Effector memory CD4-positive, alpha-beta T cell (primary cell): ENCODE data around the gene CLASP2.

ENCODE experiments used
- DNase-seq, 3 donors: peaks; one replicate each; pipeline ENCODE4 v3.0.0-alpha.2; 2020
- H3K27ac ChIP-seq: 2 replicates; pipeline ENCODE4 v1.7.0; 2013; ENCODE audit warnings: mild to moderate bottlenecking, low read length, moderate library complexity; ENCODE audit not compliant: insufficient read depth, poor library complexity, severe bottlenecking
- H3K27me3 ChIP-seq: replicated peaks from 2 replicates; pipeline ENCODE4 v1.7.0; 2013; ENCODE audit warnings: mild to moderate bottlenecking, low read length; ENCODE audit not compliant: insufficient read depth, control insufficient read depth, poor library complexity, severe bottlenecking
- H3K36me3 ChIP-seq: 2 replicates; pipeline ENCODE4 v1.7.0; 2013; ENCODE audit warnings: mild to moderate bottlenecking, low read length, moderate library complexity; ENCODE audit not compliant: control insufficient read depth, insufficient read depth
- H3K4me1 ChIP-seq: 2 replicates; pipeline ENCODE4 v1.7.0; 2013; ENCODE audit warnings: low read length, mild to moderate bottlenecking; ENCODE audit not compliant: control insufficient read depth, insufficient read depth, poor library complexity, severe bottlenecking
- H3K4me3 ChIP-seq: 2 replicates; pipeline ENCODE4 v1.7.0; 2013; ENCODE audit warnings: low read length, low read depth, mild to moderate bottlenecking; ENCODE audit not compliant: insufficient read depth, poor library complexity, severe bottlenecking
- H3K9me3 ChIP-seq: 2 replicates; pipeline ENCODE4 v1.7.0; 2013; ENCODE audit warnings: mild to moderate bottlenecking, low read length, moderate library complexity; ENCODE audit not compliant: control insufficient read depth

CLASP2 gene

GRCh38 chr3:33577588-33577987, 140.5 kb downstream of the CLASP2 start:
- H3K4me3 ChIP-seq: no peak overlapping the region
- H3K27me3 ChIP-seq: no peaks in the 10 kb centered on the region
- no peak overlapping the region for H3K27ac ChIP-seq
- no peaks in the 10 kb centered on the region for H3K9me3 ChIP-seq
- H3K4me1 ChIP-seq: no peaks in the 10 kb centered on the region
- no peak for DNase-seq
- peaks cover 8% of the 10 kb centered on the region for H3K36me3 ChIP-seq

DNA sequence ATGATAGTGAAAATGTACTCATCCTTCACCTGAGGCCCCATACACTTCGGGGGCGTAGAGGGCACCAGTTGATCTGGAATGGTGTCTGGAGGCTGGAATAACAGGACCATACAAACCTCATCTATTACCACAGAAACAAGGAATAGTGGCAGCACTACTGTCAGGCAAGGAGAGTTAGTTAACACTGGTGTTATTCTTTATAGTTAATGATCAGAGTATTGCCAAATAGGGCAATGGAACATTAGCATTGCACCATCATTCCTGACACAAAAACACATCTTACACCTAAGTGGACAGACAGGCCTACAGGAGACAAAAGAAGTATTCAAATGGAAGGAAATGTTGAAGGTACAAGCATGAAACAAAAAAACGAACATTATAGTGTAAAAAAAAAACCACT, 140.9 kb downstream of the CLASP2 start:
- no peak for DNase-seq
- Histone ChIP-seq H3K27me3 (no peaks in the 10 kb centered on the region), H3K4me3 (no peak overlapping the region), H3K9me3 (no peaks in the 10 kb centered on the region), H3K4me1 (no peaks in the 10 kb centered on the region), H3K27ac (no peak overlapping the region), H3K36me3 (peaks cover 8% of the 10 kb centered on the region)

- no peak for DNase-seq
- Histone ChIP-seq H3K36me3 (peaks cover 8% of the 10 kb centered on the region), H3K9me3 (no peaks in the 10 kb centered on the region)
These were observed 142.7 kb downstream of the CLASP2 start for GRCh38 chr3:33575311-33575710.

DNA sequence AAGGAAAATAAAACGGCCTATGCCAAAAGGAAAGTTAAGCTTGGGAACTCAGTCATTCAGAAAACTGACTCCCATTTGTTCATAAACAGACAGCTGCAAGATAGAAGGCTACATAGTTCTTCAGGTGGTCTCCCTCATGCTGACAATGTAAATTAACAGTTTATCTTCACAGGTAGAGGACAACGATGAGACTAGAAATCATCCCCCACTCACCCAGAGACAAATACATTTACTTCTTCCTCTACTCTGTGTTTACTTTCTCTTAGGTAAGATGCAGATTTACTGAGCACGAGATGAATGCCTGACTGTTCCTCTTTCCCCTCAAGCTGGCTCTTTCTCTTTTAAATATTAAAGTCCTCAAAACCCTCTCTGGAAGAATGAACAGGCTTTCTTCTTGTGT, 160.2 kb downstream of the CLASP2 start:
- no peaks in the 10 kb centered on the region for H3K4me1 ChIP-seq
- H3K27ac ChIP-seq: no peak overlapping the region
- no peaks in the 10 kb centered on the region for H3K9me3 ChIP-seq
- no peaks in the 10 kb centered on the region for H3K27me3 ChIP-seq
- DNase-seq: no peak
- H3K36me3 ChIP-seq: peaks cover 6% of the 10 kb centered on the region
- H3K4me3 ChIP-seq: no peak overlapping the region

More at GRCh38 chr3:33575311-33575710, 142.7 kb downstream of the CLASP2 start:
- H3K4me3 ChIP-seq: no peak overlapping the region
- H3K27ac ChIP-seq: no peak overlapping the region
- no peaks in the 10 kb centered on the region for H3K27me3 ChIP-seq
- H3K4me1 ChIP-seq: no peaks in the 10 kb centered on the region

DNA sequence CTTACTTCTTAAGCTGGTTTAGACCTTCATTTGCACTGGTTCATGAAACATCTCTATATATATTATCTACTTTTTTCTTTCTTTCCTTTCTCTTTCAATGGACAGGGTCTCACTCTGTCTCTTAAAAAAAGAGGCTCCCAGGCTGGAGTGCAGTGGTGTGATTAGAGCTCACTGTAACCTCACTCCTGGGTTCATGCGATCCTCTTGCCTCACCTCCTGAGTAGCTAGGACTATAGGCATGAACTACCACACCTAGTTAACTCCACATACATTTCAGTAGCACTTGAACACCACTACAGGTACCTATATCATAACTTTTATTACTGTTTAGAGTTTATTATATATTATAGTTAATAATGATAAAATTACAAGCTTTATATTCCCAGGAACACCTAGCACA, 160.8 kb downstream of the CLASP2 start:
- Histone ChIP-seq H3K4me1 (no peaks in the 10 kb centered on the region), H3K9me3 (no peaks in the 10 kb centered on the region), H3K36me3 (peaks cover 6% of the 10 kb centered on the region), H3K4me3 (no peak overlapping the region), H3K27ac (no peak overlapping the region), H3K27me3 (no peaks in the 10 kb centered on the region)
- no peak for DNase-seq

DNA sequence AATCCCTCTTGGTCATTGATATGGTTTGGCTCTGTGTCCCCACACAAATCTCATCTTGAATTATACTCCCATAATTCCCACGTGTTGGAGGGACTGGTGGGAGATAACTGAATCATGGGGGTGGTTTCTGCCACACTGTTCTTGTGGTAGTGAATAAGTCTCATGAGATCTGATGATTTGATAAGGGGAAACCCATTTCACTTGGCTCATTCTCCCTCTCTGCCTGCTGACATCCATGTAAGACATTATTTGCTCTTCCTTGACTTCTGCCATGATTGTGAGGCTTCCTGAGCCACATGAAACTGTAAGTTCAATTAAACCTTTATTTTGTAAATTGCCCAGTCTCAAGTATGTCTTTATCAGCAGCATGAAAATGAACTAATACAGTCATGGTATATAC, 171.0 kb downstream of the CLASP2 start:
- Histone ChIP-seq H3K4me3 (no peak overlapping the region), H3K36me3 (peaks cover 26% of the 10 kb centered on the region), H3K9me3 (no peaks in the 10 kb centered on the region), H3K27me3 (no peaks in the 10 kb centered on the region), H3K27ac (no peak overlapping the region), H3K4me1 (no peaks in the 10 kb centered on the region)
- DNase-seq: no peak

GRCh38 chr3:33544126-33544525, 173.9 kb downstream of the CLASP2 start:
- Histone ChIP-seq H3K27me3 (no peaks in the 10 kb centered on the region), H3K36me3 (peaks cover 16% of the 10 kb centered on the region), H3K27ac (no peak overlapping the region), H3K4me3 (no peak overlapping the region), H3K9me3 (no peaks in the 10 kb centered on the region), H3K4me1 (no peaks in the 10 kb centered on the region)
- no peak for DNase-seq

GRCh38 chr3:33543601-33544000, 174.5 kb downstream of the CLASP2 start:
- peaks cover 14% of the 10 kb centered on the region for H3K36me3 ChIP-seq

DNA sequence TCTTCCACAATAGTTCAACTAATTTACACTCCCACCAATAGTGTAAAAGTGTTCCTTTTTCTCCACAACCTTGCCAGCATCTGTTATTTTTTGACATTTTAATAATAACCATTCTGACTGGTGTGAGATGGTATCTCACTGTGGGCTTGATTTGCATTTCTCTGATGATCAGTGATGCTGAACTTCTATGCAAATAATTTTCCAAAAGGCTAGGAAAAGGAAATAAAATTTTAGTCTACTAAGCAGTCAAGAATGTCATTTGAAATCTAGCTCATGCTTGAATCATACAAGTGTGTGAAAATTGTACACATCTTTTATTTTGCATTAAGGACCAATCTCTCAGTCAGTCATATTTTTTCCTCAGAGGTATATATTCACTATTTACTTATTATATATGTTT, 176.1 kb downstream of the CLASP2 start:
- H3K4me3 ChIP-seq: no peak overlapping the region
- no peak for DNase-seq
- no peaks in the 10 kb centered on the region for H3K4me1 ChIP-seq
- no peaks in the 10 kb centered on the region for H3K27me3 ChIP-seq
- peaks cover 8% of the 10 kb centered on the region for H3K36me3 ChIP-seq
- no peak overlapping the region for H3K27ac ChIP-seq
- H3K9me3 ChIP-seq: no peaks in the 10 kb centered on the region

More at GRCh38 chr3:33543601-33544000, 174.5 kb downstream of the CLASP2 start:
- no peaks in the 10 kb centered on the region for H3K27me3 ChIP-seq
- no peak for DNase-seq
- no peaks in the 10 kb centered on the region for H3K9me3 ChIP-seq
- H3K27ac ChIP-seq: no peak overlapping the region
- no peaks in the 10 kb centered on the region for H3K4me1 ChIP-seq
- no peak overlapping the region for H3K4me3 ChIP-seq

DNA sequence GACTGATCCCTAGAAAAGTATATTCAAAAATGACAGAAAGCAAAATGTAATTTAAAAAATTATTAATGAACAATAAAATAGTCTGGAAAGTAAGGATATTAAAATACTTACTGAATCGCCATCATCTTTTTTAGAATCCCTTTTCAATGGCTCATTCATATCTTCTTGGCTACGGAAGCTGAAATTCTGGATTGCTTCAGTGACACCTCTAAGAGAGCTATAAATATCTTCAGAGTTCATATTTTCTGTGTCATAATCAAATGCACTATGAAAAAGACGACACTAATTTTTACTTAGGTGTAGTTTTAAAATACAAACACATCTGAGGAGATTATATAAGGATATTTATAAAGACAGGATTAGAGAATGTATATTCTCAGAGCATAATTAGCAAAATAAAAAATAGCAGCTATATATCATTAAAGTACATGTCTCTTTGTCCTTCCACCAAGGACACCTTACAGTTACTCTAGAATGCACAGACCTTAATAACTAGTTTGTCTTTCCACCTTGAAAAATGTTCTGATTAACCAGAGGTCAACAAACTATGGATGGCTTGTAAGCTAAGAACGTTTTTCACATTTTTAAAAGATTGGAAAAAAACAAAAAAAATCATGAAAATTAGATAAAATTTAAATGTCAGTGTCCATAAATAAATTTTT, 179.2 kb downstream of the CLASP2 start:
- no peak overlapping the region for H3K27ac ChIP-seq
- H3K4me3 ChIP-seq: no peak overlapping the region
- peaks cover 11% of the 10 kb centered on the region for H3K36me3 ChIP-seq
- no peaks in the 10 kb centered on the region for H3K27me3 ChIP-seq
- no peaks in the 10 kb centered on the region for H3K9me3 ChIP-seq
- no peaks in the 10 kb centered on the region for H3K4me1 ChIP-seq
- DNase-seq: no peak
